Erythroblast (primary cell): Measurements from ENCODE around the gene EIF1B.

ENCODE experiments used
- GATA1 ChIP-seq: IDR thresholded peaks from 2 replicates; pipeline ENCODE4 v1.6.1; 2011; ENCODE audit warnings: low read depth, mild to moderate bottlenecking, control low read depth, low read length, moderate library complexity
- POLR2A ChIP-seq: IDR thresholded peaks from 2 replicates; pipeline ENCODE4 v1.6.1; 2011; ENCODE audit warnings: mild to moderate bottlenecking, low read length

GRCh38 chr3:40358454-40358853 lies 48.9 kb downstream of the EIF1B start:
- TF ChIP-seq POLR2A (no peak), GATA1 (no peak)
